Activated CD4-positive, alpha-beta T cell treated with anti-CD3 and anti-CD28 coated beads, Interleukin-2, amount 10 ng/mL, durations not matched to agents 7 days and 5 days (primary cell): ENCODE measurements around the gene PPM1L. TPM values are rescaled to one million over a fixed set of nuclear protein-coding genes. Genes with fewer than 3 reads are reported as not detected.

Experiments used
- CTCF ChIA-PET: fragments of 350-600 bp; sonication (Branson Sonifier 250); formaldehyde crosslinking; loops from one replicate; lab custom pipeline; 2021; ENCODE audit warnings: antibody characterized with exemption; lab: Charles Lee
- POLR2A ChIA-PET: fragments of 350-600 bp; sonication (Branson Sonifier 250); formaldehyde crosslinking; loops from one replicate; lab custom pipeline; 2021; ENCODE audit warnings: antibody characterized with exemption; lab: Charles Lee
- DNase-seq: peaks from one replicate; pipeline ENCODE4 v3.0.0-alpha.2; 2020
- H3K27ac Mint-ChIP-seq: one replicate; pipeline ENCODE4 v1.8.0; 2021; ENCODE audit warnings: mild to moderate bottlenecking, moderate library complexity, mixed read lengths
- H3K27me3 Mint-ChIP-seq: one replicate; pipeline ENCODE4 v1.8.0; 2021; ENCODE audit warnings: mixed read lengths
- H3K36me3 Mint-ChIP-seq: one replicate; pipeline ENCODE4 v1.8.0; 2021; ENCODE audit warnings: low read depth, mixed read lengths
- H3K4me1 Mint-ChIP-seq: one replicate; pipeline ENCODE4 v1.8.0; 2021; ENCODE audit warnings: mixed read lengths
- H3K4me3 Mint-ChIP-seq: one replicate; pipeline ENCODE4 v1.8.0; 2021; ENCODE audit warnings: mild to moderate bottlenecking, moderate library complexity, mixed read lengths
- H3K9me3 Mint-ChIP-seq: one replicate; pipeline ENCODE4 v1.8.0; 2021; ENCODE audit warnings: mixed read lengths
- total RNA-seq, 2 experiments: library from RNA; stranded (reverse); gene quantifications; one replicate each; pipeline ENCODE4 v1.2.3, GENCODE V29; 2021

The PPM1L gene
- total RNA-seq, 2 experiments from 2014 or later = 5.4 to 5.8 TPM

- ChIA-PET POLR2A (no interaction called here), CTCF (no interaction called here)
- H3K27me3 Mint-ChIP-seq = no peaks in the 10 kb centered on the region
- no peak overlapping the region for H3K27ac Mint-ChIP-seq
- no peaks in the 10 kb centered on the region for H3K4me1 Mint-ChIP-seq
- DNase-seq = no peak
- peaks cover 9% of the 10 kb centered on the region for H3K9me3 Mint-ChIP-seq
- H3K36me3 Mint-ChIP-seq = no peaks in the 10 kb centered on the region
- H3K4me3 Mint-ChIP-seq = no peak overlapping the region
These were observed 148.7 kb downstream of the PPM1L start for GRCh38 chr3:160904691-160905090.

GRCh38 chr3:160906646-160907045 lies 150.6 kb downstream of the PPM1L start:
- H3K4me1 Mint-ChIP-seq = no peaks in the 10 kb centered on the region
- DNase-seq = no peak
- no peak overlapping the region for H3K4me3 Mint-ChIP-seq
- POLR2A ChIA-PET = no interaction called here
- H3K9me3 Mint-ChIP-seq = peaks cover 9% of the 10 kb centered on the region
- H3K27me3 Mint-ChIP-seq = no peaks in the 10 kb centered on the region
- CTCF ChIA-PET = no interaction called here
- no peaks in the 10 kb centered on the region for H3K36me3 Mint-ChIP-seq
- H3K27ac Mint-ChIP-seq = no peak overlapping the region

GRCh38 chr3:160909917-160910316 lies 153.9 kb downstream of the PPM1L start:
- H3K4me3 Mint-ChIP-seq = no peak overlapping the region
- POLR2A ChIA-PET = no interaction called here
- H3K27ac Mint-ChIP-seq = no peak overlapping the region
- no peaks in the 10 kb centered on the region for H3K36me3 Mint-ChIP-seq
- peaks cover 9% of the 10 kb centered on the region for H3K9me3 Mint-ChIP-seq
- H3K4me1 Mint-ChIP-seq = no peaks in the 10 kb centered on the region
- DNase-seq = no peak
- CTCF ChIA-PET = no interaction called here
- H3K27me3 Mint-ChIP-seq = no peaks in the 10 kb centered on the region

DNA sequence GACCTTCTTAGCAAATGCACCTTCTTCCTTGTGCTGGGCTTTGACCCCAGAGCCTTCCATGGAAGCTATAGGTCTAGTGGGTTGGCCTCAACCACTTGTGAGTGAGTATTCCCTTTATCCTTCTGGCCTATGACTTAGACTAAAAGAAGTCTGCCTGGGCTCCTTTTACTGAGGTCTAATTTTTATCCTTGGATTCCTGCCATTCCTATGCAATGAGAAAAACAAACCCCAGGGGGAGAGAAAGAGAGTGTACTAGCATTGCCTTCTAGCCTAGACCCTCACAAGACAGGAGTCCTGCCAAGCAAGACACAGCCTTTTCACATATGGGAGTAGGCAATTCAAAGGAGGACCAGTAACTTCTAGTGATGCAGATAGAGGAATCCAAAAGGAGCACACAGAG lies 155.4 kb downstream of the PPM1L start:
- no peaks in the 10 kb centered on the region for H3K4me1 Mint-ChIP-seq
- POLR2A ChIA-PET = interaction anchor here (0.6 kb wide), 1 partner anchor 140 kb away, joined by 3 read pairs; no protein-coding TSS in a partner anchor
- H3K36me3 Mint-ChIP-seq = no peaks in the 10 kb centered on the region
- no peak overlapping the region for H3K27ac Mint-ChIP-seq
- H3K4me3 Mint-ChIP-seq = no peak overlapping the region
- no peak for DNase-seq
- no peaks in the 10 kb centered on the region for H3K27me3 Mint-ChIP-seq
- CTCF ChIA-PET = no interaction called here
- peaks cover 9% of the 10 kb centered on the region for H3K9me3 Mint-ChIP-seq

- DNase-seq = no peak
- Mint-ChIP-seq H3K4me3 (no peak overlapping the region), H3K27ac (no peak overlapping the region), H3K9me3 (no peaks in the 10 kb centered on the region), H3K27me3 (no peaks in the 10 kb centered on the region), H3K36me3 (no peaks in the 10 kb centered on the region), H3K4me1 (no peaks in the 10 kb centered on the region)
- CTCF ChIA-PET = interaction anchor here (0.7 to 1.2 kb wide), 2 partner anchors 159 to 362 kb away, joined by 3 read pairs; no protein-coding TSS in a partner anchor
- POLR2A ChIA-PET = no interaction called here
These were observed 160.4 kb downstream of the PPM1L start for GRCh38 chr3:160916472-160916871.

DNA sequence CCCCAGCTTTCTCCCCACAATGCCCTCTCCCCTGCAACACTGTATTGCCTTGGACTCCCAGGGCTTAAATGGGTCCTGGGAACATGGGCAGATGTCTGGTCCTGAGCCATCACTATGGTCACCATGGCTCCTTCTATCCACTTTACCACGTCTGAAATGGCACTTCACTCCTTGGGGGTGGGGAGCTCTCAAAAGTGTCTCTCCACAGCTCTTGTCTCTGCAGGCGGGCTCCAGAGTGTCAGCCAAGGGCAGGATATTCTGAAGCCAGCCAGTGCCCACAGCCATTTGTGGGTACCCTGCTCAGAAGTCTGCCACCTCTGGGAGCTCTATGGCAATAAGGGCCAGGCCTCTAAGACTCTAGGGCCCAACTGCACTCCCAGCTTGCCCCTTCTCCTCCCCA lies 163.9 kb downstream of the PPM1L start:
- no peaks in the 10 kb centered on the region for H3K4me1 Mint-ChIP-seq
- H3K27ac Mint-ChIP-seq = no peak overlapping the region
- CTCF ChIA-PET = no interaction called here

GRCh38 chr3:160921020-160921635 lies 165.1 kb downstream of the PPM1L start:
- POLR2A ChIA-PET = no interaction called here
- no peak overlapping the region for H3K4me3 Mint-ChIP-seq
- no peak for DNase-seq
- H3K27ac Mint-ChIP-seq = no peak overlapping the region
- no peaks in the 10 kb centered on the region for H3K9me3 Mint-ChIP-seq
- CTCF ChIA-PET = interaction anchor here (0.6 kb wide), 1 partner anchor 121 kb away, joined by 4 read pairs; no protein-coding TSS in a partner anchor
- no peaks in the 10 kb centered on the region for H3K27me3 Mint-ChIP-seq
- H3K36me3 Mint-ChIP-seq = no peaks in the 10 kb centered on the region
- H3K4me1 Mint-ChIP-seq = no peaks in the 10 kb centered on the region

More for the DNA sequence above, 163.9 kb downstream of the PPM1L start:
- Mint-ChIP-seq H3K27me3 (no peaks in the 10 kb centered on the region), H3K36me3 (no peaks in the 10 kb centered on the region), H3K4me3 (no peak overlapping the region), H3K9me3 (no peaks in the 10 kb centered on the region)
- POLR2A ChIA-PET = interaction anchor here (0.6 kb wide), 1 partner anchor 458 kb away, joined by 3 read pairs; no protein-coding TSS in a partner anchor
- DNase-seq = no peak

DNA sequence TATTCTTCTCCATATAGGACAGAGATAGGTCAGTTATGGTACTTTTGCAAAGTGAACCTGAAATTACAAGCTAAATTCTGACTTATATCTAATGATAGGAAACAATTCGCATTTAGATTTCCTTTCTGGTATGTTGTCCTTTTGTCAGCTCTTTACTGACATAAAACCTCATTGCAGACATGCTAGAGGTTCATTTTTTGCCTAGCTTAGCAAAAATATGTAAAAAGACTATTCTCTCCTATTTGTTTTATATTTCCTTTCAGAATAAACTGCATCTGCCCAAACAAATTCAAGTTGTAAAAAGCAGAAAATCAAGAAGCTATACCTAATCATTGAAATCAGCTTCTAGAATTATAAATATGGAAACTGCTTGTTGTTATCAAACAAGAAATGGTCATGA lies 168.7 kb downstream of the PPM1L start:
- H3K27ac Mint-ChIP-seq = no peak overlapping the region
- no peak for DNase-seq
- CTCF ChIA-PET = no interaction called here
- no peaks in the 10 kb centered on the region for H3K4me1 Mint-ChIP-seq
- H3K27me3 Mint-ChIP-seq = peaks cover 4% of the 10 kb centered on the region
- H3K4me3 Mint-ChIP-seq = no peak overlapping the region
- no peaks in the 10 kb centered on the region for H3K9me3 Mint-ChIP-seq
- H3K36me3 Mint-ChIP-seq = no peaks in the 10 kb centered on the region
- POLR2A ChIA-PET = no interaction called here

GRCh38 chr3:160927620-160928019 lies 171.6 kb downstream of the PPM1L start:
- no peak overlapping the region for H3K27ac Mint-ChIP-seq
- H3K4me3 Mint-ChIP-seq = no peak overlapping the region
- H3K27me3 Mint-ChIP-seq = peaks cover 20% of the 10 kb centered on the region
- CTCF ChIA-PET = interaction anchor here (0.6 to 1.2 kb wide), 3 partner anchors 15 to 727 kb away, joined by 3 to 8 read pairs (median 4); no protein-coding TSS in a partner anchor
- no peak for DNase-seq
- POLR2A ChIA-PET = no interaction called here
- no peaks in the 10 kb centered on the region for H3K9me3 Mint-ChIP-seq
- no peaks in the 10 kb centered on the region for H3K36me3 Mint-ChIP-seq
- H3K4me1 Mint-ChIP-seq = no peaks in the 10 kb centered on the region

- H3K4me1 Mint-ChIP-seq = no peaks in the 10 kb centered on the region
- H3K9me3 Mint-ChIP-seq = no peaks in the 10 kb centered on the region
- H3K36me3 Mint-ChIP-seq = no peaks in the 10 kb centered on the region
- no peak overlapping the region for H3K27ac Mint-ChIP-seq
- peaks cover 20% of the 10 kb centered on the region for H3K27me3 Mint-ChIP-seq
- ChIA-PET POLR2A (no interaction called here), CTCF (no interaction called here)
- H3K4me3 Mint-ChIP-seq = no peak overlapping the region
- DNase-seq = no peak
These were observed 172.2 kb downstream of the PPM1L start for GRCh38 chr3:160928183-160928726.

GRCh38 chr3:160929595-160929994 lies 173.6 kb downstream of the PPM1L start:
- CTCF ChIA-PET = no interaction called here

DNA sequence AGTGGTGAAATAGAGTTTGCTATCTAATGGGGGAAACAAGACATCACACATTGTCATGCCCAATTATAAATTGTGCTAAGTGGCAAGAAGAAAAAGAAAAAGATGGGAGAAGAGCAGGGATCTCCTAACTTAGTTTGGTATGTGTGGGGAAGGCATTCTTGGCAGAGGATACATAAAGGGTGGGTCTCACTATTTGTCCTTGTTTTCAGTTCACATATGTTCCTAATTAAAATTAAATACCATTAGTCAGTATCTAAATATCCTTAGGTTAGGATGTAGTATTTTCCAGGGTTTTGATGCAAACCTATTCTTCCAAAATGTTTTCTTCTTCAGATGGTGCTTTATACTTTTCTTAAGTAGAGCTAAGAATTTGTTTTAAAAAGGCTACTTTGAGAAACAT lies 175.4 kb downstream of the PPM1L start:
- no peak for DNase-seq
- no peaks in the 10 kb centered on the region for H3K4me1 Mint-ChIP-seq
- ChIA-PET CTCF (interaction anchor here (1.1 kb wide), 1 partner anchor 10 kb away, joined by 3 read pairs; no protein-coding TSS in a partner anchor), POLR2A (no interaction called here)
- H3K9me3 Mint-ChIP-seq = no peaks in the 10 kb centered on the region
- H3K27me3 Mint-ChIP-seq = peaks cover 23% of the 10 kb centered on the region
- no peak overlapping the region for H3K4me3 Mint-ChIP-seq
- no peaks in the 10 kb centered on the region for H3K36me3 Mint-ChIP-seq
- H3K27ac Mint-ChIP-seq = no peak overlapping the region

More at GRCh38 chr3:160929595-160929994, 173.6 kb downstream of the PPM1L start:
- H3K36me3 Mint-ChIP-seq = no peaks in the 10 kb centered on the region
- no peak for DNase-seq
- H3K27me3 Mint-ChIP-seq = peaks cover 23% of the 10 kb centered on the region
- no peaks in the 10 kb centered on the region for H3K9me3 Mint-ChIP-seq
- POLR2A ChIA-PET = no interaction called here
- H3K4me3 Mint-ChIP-seq = no peak overlapping the region
- H3K4me1 Mint-ChIP-seq = no peaks in the 10 kb centered on the region
- H3K27ac Mint-ChIP-seq = no peak overlapping the region

- Mint-ChIP-seq H3K27me3 (peaks cover 17% of the 10 kb centered on the region), H3K4me3 (no peak overlapping the region), H3K36me3 (no peaks in the 10 kb centered on the region), H3K9me3 (no peaks in the 10 kb centered on the region), H3K27ac (no peak overlapping the region), H3K4me1 (no peaks in the 10 kb centered on the region)
- ChIA-PET POLR2A (no interaction called here), CTCF (no interaction called here)
- no peak for DNase-seq
These were observed 179.5 kb downstream of the PPM1L start for GRCh38 chr3:160935413-160936095.
